CD14-positive monocyte (primary cell): ENCODE data around the gene PTPRR. TPM values are rescaled to one million over a fixed set of nuclear protein-coding genes. Genes with fewer than 3 reads are reported as not detected.

Source experiments
- DNase-seq, 3 donors: peaks; one replicate each; pipeline ENCODE4 v3.0.0-alpha.2; 2011 to 2022
- H2AFZ ChIP-seq: 2 replicates; pipeline ENCODE4 v1.6.0; 2012; ENCODE audit warnings: mild to moderate bottlenecking, low read depth, low read length, inconsistent platforms; ENCODE audit not compliant: insufficient read depth, poor library complexity, severe bottlenecking
- H3K27ac ChIP-seq, 2 donors: 1 replicate in 1 of 2; 2 replicates in 1 of 2; pipeline ENCODE4 v1.5.1; 2012 to 2013; ENCODE audit warnings: low read length in 2 of 2, control low read depth in 1 of 2, inconsistent platforms in 1 of 2, low read depth in 1 of 2, mild to moderate bottlenecking in 1 of 2
- H3K27me3 ChIP-seq, 2 donors: one replicate each; pipeline versions ENCODE4 v1.6.0 to v1.6.1; 2011 to 2013; ENCODE audit warnings: low read length in 2 of 2; ENCODE audit not compliant: control insufficient read depth in 2 of 2, insufficient read depth in 2 of 2
- H3K36me3 ChIP-seq, 2 donors: replicated peaks in 1 of 2; 1 replicate in 1 of 2; 2 replicates in 1 of 2; pipeline versions ENCODE4 v1.5.1 to v1.6.1; 2012 to 2013; ENCODE audit warnings: low read length in 2 of 2, control low read depth in 1 of 2, inconsistent platforms in 1 of 2, mild to moderate bottlenecking in 1 of 2; ENCODE audit not compliant: insufficient read depth in 2 of 2, control insufficient read depth in 1 of 2
- H3K4me1 ChIP-seq, 2 donors: 1 replicate in 1 of 2; 2 replicates in 1 of 2; pipeline versions ENCODE4 v1.5.1 to v1.6.1; 2012 to 2013; ENCODE audit warnings: low read length in 2 of 2, control low read depth in 1 of 2, inconsistent platforms in 1 of 2, mild to moderate bottlenecking in 1 of 2, moderate library complexity in 1 of 2; ENCODE audit not compliant: insufficient read depth in 2 of 2, control insufficient read depth in 1 of 2
- H3K4me2 ChIP-seq: replicated peaks from 2 replicates; pipeline ENCODE3; 2012; ENCODE audit warnings: low read length, moderate library complexity, mild to moderate bottlenecking; ENCODE audit not compliant: poor library complexity, severe bottlenecking; ENCODE audit errors: extremely low read depth
- H3K4me3 ChIP-seq, 3 experiments: fragments of 200-600 bp in 1 of 3; sonication (generic) in 1 of 3; replicated peaks in 1 of 3; 1 replicate in 2 of 3; 2 replicates in 1 of 3; pipeline ENCODE4 v1.5.1; 2011 to 2013; ENCODE audit warnings: low read length in 3 of 3, mild to moderate bottlenecking in 3 of 3, control low read depth in 2 of 3, low read depth in 2 of 3, inconsistent platforms in 1 of 3, moderate library complexity in 1 of 3
- H3K79me2 ChIP-seq: 2 replicates; pipeline ENCODE4 v1.6.0; 2012; ENCODE audit warnings: mild to moderate bottlenecking, control low read depth, inconsistent platforms, low read length, moderate library complexity; ENCODE audit not compliant: insufficient read depth
- H3K9ac ChIP-seq: 2 replicates; pipeline ENCODE4 v1.6.0; 2017; ENCODE audit warnings: low read length, mild to moderate bottlenecking; ENCODE audit not compliant: insufficient read depth, poor library complexity, severe bottlenecking
- H3K9me3 ChIP-seq, 2 donors: replicated peaks in 1 of 2; 1 replicate in 1 of 2; 2 replicates in 1 of 2; pipeline versions ENCODE4 v1.5.1 to v1.6.1; 2012 to 2013; ENCODE audit warnings: low read length in 2 of 2, control low read depth in 1 of 2; ENCODE audit not compliant: control insufficient read depth in 1 of 2, insufficient read depth in 1 of 2
- H4K20me1 ChIP-seq: 2 replicates; pipeline ENCODE4 v1.6.0; 2012; ENCODE audit warnings: mild to moderate bottlenecking, low read length, control low read depth, moderate library complexity; ENCODE audit not compliant: insufficient read depth
- H3K27ac Mint-ChIP-seq, 7 donors: one replicate each; pipeline ENCODE4 v1.8.0; 2020; ENCODE audit warnings: mild to moderate bottlenecking in 7 of 7, mixed read lengths in 7 of 7, moderate library complexity in 6 of 7, inconsistent platforms in 2 of 7
- H3K27me3 Mint-ChIP-seq, 3 donors: one replicate each; pipeline ENCODE4 v1.8.0; 2021 to 2022; ENCODE audit warnings: low read depth in 3 of 3, mild to moderate bottlenecking in 3 of 3, mixed read lengths in 3 of 3, moderate library complexity in 3 of 3, inconsistent platforms in 1 of 3
- H3K36me3 Mint-ChIP-seq, 2 donors: one replicate each; pipeline ENCODE4 v1.8.0; 2020; ENCODE audit warnings: mixed read lengths in 2 of 2, inconsistent platforms in 1 of 2, mild to moderate bottlenecking in 1 of 2
- H3K4me1 Mint-ChIP-seq: one replicate; pipeline ENCODE4 v1.8.0; 2020; ENCODE audit warnings: mild to moderate bottlenecking, mixed read lengths
- H3K4me3 Mint-ChIP-seq, 2 donors: one replicate each; pipeline ENCODE4 v1.8.0; 2020; ENCODE audit warnings: mild to moderate bottlenecking in 2 of 2, mixed read lengths in 2 of 2, moderate library complexity in 1 of 2
- H3K9me3 Mint-ChIP-seq, 7 donors: one replicate each; pipeline ENCODE4 v1.8.0; 2020 to 2022; ENCODE audit warnings: mixed read lengths in 7 of 7, mild to moderate bottlenecking in 6 of 7, moderate library complexity in 6 of 7, inconsistent platforms in 2 of 7
- WGBS: methylation state at CpG from one replicate; pipeline ENCODE4 v1.1.5; 2013; ENCODE audit warnings: missing lambda C conversion rate; ENCODE audit not compliant: insufficient coverage; 5-methylcytosine and 5-hydroxymethylcytosine counted together
- intact Hi-C, 2 donors: fragments of 100-400 bp; cut with micrococcal nuclease; formaldehyde crosslinking; loops; one replicate each; pipeline versions ENCODE4 v1.15.0 to v1.15.1; 2023
- polyA plus RNA-seq, 3 donors: library from polyadenylated mRNA; depleted of rRNA in 1 of 3; unstranded in 2 of 3; stranded (reverse) in 1 of 3; fragments of 300-500 nt in 2 of 3; fragments of >200 nt in 1 of 3; fragmentation: Illumina TruSeq in 2 of 3; gene quantifications; 1 replicate in 2 of 3; 2 replicates in 1 of 3; pipeline ENCODE4 v1.2.3, GENCODE V29; 2012 to 2021
- TF ChIP-seq, protein P1 (sequence below): fragments of 200-600 bp; IDR thresholded peaks from one replicate; pipeline ENCODE4 v1.8.0; 2022; ENCODE audit warnings: antibody characterized with exemption, mild to moderate bottlenecking

Gene PTPRR
- polyA plus RNA-seq, 3 donors, result not detected

GRCh38 chr12:70960484-70960883 lies 39.9 kb upstream of the PTPRR start:
- no peak overlapping the region for H3K27ac ChIP-seq
- H3K27me3 ChIP-seq, result no peaks in the 10 kb centered on the region
- H4K20me1 ChIP-seq, result no peaks in the 10 kb centered on the region
- H3K4me3 Mint-ChIP-seq, result no peak overlapping the region
- 80% methylated on average over 1 of the region's 1 CpG for WGBS
- no peak overlapping the region for H3K27ac Mint-ChIP-seq
- H3K36me3 Mint-ChIP-seq, result no peaks in the 10 kb centered on the region
- H3K9me3 ChIP-seq, result no peaks in the 10 kb centered on the region
- no peak overlapping the region for H2AFZ ChIP-seq
- no peaks in the 10 kb centered on the region for H3K79me2 ChIP-seq
- peaks cover 0 to 3% (median 0%) of the 10 kb centered on the region in 7 donors for H3K9me3 Mint-ChIP-seq
- H3K9ac ChIP-seq, result no peak overlapping the region
- intact Hi-C loops, result no loop called here
- H3K4me3 ChIP-seq, result no peak overlapping the region
- no peak for DNase-seq
- no peak overlapping the region for H3K4me2 ChIP-seq
- H3K4me1 ChIP-seq, result no peaks in the 10 kb centered on the region
- H3K27me3 Mint-ChIP-seq, result peaks cover 0 to 2% (median 1%) of the 10 kb centered on the region in 3 donors
- H3K36me3 ChIP-seq, result no peaks in the 10 kb centered on the region
- TF ChIP-seq, protein P1, sequence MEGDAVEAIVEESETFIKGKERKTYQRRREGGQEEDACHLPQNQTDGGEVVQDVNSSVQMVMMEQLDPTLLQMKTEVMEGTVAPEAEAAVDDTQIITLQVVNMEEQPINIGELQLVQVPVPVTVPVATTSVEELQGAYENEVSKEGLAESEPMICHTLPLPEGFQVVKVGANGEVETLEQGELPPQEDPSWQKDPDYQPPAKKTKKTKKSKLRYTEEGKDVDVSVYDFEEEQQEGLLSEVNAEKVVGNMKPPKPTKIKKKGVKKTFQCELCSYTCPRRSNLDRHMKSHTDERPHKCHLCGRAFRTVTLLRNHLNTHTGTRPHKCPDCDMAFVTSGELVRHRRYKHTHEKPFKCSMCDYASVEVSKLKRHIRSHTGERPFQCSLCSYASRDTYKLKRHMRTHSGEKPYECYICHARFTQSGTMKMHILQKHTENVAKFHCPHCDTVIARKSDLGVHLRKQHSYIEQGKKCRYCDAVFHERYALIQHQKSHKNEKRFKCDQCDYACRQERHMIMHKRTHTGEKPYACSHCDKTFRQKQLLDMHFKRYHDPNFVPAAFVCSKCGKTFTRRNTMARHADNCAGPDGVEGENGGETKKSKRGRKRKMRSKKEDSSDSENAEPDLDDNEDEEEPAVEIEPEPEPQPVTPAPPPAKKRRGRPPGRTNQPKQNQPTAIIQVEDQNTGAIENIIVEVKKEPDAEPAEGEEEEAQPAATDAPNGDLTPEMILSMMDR, result no peak
- H3K4me1 Mint-ChIP-seq, result no peaks in the 10 kb centered on the region

GRCh38 chr12:70955415-70955814 lies 34.9 kb upstream of the PTPRR start:
- Histone ChIP-seq H3K79me2 (no peaks in the 10 kb centered on the region), H3K36me3 (no peaks in the 10 kb centered on the region), H3K4me3 (no peak overlapping the region), H2AFZ (no peak overlapping the region), H3K4me2 (no peak overlapping the region), H3K27me3 (no peaks in the 10 kb centered on the region), H3K27ac (no peak overlapping the region), H3K4me1 (no peaks in the 10 kb centered on the region), H4K20me1 (no peaks in the 10 kb centered on the region), H3K9me3 (no peaks in the 10 kb centered on the region), H3K9ac (no peak overlapping the region)
- H3K4me3 Mint-ChIP-seq, result no peak overlapping the region
- H3K9me3 Mint-ChIP-seq, result no peaks in the 10 kb centered on the region
- DNase-seq, result no peak
- no peaks in the 10 kb centered on the region for H3K27me3 Mint-ChIP-seq
- H3K27ac Mint-ChIP-seq, result no peak overlapping the region
- TF ChIP-seq, protein P1, result no peak
- no peaks in the 10 kb centered on the region for H3K4me1 Mint-ChIP-seq
- WGBS, result no CpG with 5 or more reads among the region's 1 CpG
- no peaks in the 10 kb centered on the region for H3K36me3 Mint-ChIP-seq
- intact Hi-C loops, result no loop called here
